ENCODE results near the gene ABCC5.
"Not testable (repeated sequence)": the region's sequence is repeated elsewhere in the genome, so short reads cannot be mapped to it uniquely, and the experiment has no call there.

Gene ABCC5

DNA sequence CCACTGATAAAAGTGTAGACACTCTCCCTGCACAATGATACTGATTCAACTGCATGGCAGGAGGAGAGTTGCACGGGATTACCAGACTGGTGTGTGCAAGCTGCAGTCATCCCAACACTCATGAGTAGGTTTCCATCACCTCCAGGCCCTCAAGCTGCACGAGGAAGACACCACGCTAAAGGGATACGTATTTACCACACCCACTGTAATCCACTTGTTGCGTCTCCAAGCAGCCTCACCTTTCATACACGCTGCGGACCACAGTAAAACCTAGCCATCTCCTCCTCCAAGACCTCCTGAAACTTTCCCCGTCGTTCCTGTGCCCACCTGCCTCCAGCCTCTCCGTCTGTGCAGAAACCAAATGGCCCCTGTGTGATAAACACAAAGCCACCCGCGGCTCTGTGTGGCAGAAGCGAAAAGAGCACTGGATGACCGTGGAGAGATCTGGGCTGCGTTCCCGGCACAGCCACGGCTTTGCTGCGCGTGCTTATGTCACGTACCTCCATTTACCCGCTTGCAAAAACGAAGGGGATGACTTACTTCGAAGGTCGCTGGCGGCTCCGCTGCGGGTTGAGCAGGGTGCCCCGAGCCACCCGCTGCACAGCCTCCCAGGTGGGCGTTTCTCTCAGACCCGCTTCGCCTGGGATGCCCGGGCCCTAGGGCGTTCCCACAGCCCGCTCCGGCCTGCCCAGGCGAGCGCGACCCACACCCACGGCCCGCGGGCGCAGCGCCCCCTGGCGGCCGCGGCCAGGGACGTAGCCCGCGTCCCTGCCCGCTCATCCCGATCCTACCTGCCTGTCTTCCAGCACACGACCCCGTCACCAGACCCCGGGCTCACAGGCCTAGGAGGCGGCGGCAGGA lies 643 bp downstream of the ABCC5 start:
- DNase-seq (ENCODE audit: low read depth in 4 of 4, low spot score in 1 of 4): peak; percentile 15 to 36 (median 18)

DNA sequence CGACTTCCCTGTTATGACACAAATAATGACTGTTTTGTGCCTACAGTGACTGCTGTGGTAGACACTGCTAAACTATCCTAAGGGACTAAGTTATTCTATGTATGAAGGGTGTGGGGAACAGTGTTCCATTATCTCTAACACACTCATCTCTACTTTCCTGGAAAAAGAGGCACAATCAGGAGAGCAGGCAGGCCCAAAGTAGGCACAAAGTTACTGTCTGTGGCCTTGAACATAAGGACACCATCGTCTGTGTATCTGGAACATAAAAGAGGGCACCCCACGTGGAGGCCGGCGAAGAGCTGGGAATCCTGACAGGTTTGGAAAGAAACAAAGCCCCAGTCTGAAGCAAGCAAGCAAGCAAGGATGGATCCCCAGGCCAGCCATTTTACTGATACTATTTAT lies 1.5 kb downstream of the ABCC5 start:
- no peak for DNase-seq (ENCODE audit: low read depth in 4 of 4, low spot score in 1 of 4)

DNA sequence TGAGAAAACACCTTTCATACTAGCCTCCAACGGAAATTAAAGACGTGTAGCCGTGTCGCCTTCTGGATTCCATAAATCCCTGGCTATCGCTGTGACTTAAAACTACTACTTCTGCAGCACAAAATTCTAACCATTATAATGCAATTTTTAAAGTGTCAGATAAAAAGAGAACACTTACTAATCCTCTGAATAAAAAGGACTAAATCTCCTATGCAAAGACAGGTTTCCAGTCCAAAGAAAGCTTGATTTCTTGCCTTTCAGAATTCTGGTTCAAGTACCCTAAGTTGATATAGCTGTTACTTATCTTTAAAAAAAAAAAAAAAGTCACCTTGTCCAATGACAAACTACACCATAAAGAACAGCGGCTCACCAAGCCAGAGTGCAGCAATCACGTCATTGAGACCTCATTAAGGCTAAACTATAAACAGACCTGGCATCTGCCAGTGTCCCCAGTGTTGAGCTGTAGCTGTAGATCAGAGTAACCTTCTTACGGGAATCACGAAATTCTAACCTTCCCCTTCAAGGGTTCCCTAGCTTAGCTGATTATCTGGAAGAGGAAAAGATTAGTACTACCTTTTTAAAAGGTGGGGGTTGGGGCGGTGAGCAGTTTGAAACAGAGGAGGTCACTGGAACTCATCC lies 2.2 kb downstream of the ABCC5 start:
- DNase-seq (ENCODE audit: low read depth in 4 of 4, low spot score in 1 of 4): no peak

DNA sequence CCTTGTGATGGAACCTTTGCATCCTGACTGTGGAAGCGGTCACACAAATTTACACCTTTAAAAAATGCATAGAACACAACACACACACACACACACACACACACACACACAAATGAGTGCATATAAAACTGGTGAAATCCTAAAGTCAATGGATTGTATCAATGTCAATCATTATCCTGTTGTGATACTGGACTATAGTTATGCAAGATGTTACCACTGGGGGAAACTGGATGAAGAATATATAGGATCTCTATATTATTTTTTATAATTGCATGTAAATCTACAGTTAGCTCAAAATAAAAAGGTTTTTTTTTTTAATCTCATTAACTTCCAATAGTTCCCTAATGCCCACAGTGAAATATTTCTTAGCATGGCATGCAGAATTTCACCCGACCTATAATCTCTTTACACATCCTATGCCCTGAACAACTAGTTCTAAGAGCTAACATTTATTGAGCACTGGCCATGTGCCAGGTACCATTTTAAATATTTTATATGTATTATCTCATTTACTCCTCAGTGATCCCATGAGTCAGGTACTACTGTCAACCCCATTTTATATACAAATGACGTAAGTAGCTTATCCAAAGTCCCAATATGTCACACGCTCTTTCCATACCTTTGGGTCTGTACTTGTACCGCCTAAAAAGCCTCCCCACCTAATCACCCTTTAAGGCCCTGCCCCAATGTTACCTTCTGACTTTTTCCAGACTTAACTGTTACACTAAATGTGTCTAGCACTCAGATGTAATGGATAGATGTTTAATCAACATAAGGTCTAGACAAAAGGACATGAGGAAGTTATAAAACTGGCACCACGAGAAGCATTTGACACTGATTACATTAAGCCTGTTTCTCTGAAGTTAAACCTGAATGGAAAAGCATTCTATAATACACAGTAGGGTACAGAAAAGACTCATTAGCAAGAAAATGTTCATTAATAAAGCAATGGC lies 5.5 kb downstream of the ABCC5 start:
- no peak for DNase-seq (ENCODE audit: low read depth in 4 of 4, low spot score in 1 of 4)

DNA sequence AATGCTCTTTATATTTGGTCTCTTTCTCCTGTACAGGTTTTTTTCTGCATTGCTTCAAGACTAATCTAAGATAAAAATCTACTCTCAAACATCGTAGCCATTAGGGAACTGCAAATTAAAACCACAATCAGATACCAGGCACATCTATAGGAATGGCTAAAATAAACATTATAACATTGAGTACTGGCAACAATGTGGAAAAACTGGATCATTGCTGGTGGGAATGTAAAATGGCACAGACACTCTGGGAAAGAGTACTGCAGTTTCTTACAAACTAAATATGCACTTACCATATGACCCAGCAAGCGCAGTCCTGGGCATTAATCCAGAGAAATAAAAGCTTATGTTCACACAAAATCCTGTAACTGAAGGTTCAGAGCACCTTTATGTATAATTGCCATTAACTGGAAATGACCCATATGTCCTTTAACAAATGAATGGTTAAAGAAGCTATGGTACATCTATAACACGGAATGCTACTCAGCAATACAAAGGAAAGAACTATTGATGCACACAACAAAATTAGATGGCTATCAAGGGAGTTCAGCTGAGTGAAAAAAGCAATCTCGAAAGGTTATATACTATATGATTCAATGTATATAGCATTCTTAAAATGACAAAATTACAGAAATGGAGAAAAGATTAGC lies 6.3 kb downstream of the ABCC5 start:
- no peak for DNase-seq (ENCODE audit: low read depth in 4 of 4, low spot score in 1 of 4)

DNA sequence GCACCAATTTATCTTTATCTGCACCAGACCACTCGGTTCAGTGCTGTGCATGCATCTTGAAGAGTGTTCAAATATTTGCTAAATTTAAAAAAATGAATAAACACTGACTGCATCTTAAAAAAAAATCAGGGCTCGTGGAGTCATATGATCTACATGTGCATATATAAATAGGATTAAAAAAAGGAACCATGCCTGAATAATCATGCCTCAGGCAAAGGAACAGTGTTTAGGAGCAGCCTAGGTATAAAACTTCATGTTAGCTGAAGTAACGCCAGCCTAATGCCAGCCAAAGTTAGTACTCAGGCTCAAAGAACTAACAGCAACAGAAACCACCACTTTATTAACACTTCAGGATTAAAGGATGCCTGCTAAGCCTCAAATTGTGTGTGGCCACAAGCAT lies 9.5 kb downstream of the ABCC5 start:
- DNase-seq (ENCODE audit: low read depth in 4 of 4, low spot score in 1 of 4): no peak

DNA sequence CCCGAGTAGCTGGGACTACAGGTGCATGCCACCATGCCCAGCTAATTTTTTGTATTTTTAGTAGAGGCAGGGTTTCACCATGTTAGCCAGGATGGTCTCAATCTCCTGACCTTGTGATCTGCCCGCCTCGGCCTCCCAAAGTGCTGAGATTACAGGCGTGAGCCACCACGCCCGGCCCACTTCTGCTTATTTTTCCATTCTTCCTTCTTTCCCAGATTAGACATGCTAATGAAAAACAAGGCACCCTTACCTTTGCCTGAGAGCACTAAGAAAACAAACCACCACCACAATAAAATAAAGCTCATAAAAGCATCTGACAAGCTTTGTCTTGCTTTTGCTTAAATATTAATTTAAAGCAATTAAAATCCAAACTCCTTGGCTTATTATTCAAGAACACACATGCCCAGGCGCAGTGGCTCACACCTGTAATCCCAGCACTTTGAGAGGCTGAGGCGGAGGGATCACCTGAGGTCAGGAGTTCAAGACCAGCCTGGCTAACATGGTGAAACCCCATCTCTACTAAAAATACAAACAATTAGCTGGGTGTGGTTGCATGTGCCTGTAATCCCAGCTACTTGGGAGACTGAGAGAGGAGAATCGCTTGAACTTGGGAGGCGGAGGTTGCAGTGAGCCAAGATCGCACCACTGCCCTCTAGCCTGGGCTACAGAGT lies 10.4 kb downstream of the ABCC5 start:
- not testable (repeated sequence) for DNase-seq (ENCODE audit: low read depth in 4 of 4, low spot score in 1 of 4)

DNA sequence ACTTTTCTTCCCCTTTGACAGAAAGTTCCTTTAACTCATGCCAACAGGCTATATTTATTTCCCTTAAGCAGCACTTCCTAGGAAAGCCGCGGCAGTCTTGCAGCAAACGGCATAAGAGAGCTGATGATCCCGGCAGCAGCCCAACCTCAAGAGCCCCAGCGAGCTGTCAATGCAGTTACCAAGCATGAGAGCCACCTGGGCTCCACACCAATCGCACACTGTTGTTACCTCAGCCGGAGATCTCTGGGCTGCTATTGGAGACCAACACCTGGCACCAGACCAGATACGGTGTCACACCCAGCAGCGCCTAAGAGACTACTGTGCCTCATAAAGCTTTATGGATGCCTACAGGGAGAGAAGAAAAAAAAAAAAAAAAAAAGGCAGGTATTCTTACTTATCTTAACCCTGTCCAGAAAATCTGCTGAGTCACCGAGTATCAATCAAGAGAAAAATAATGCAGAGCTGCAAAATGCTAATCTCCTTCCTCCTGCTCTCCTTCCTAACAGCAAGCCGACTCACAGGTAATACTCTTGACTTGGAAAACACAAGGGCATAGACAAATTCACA lies 11.7 kb downstream of the ABCC5 start:
- no peak for DNase-seq (ENCODE audit: low read depth in 4 of 4, low spot score in 1 of 4)

DNA sequence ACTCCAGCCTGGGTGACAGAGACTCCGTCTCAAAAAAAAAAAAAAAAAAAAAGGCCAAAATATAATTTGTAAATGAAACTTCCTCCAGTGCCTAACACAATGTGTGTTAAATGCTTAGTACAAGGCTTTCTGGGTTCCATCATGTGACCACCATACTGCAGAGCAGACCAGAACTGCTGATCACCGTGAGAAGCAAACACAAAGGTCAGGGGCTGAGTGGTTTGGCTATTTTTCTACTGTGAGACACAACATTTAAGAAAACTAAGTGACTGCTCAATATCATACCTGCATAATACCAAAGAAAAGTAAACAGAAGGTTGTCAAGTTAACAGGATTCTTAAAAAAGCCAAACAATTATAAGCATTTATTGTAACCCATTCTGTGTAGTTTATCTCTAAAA lies 13.2 kb downstream of the ABCC5 start:
- DNase-seq (ENCODE audit: low read depth in 4 of 4, low spot score in 1 of 4): no peak

DNA sequence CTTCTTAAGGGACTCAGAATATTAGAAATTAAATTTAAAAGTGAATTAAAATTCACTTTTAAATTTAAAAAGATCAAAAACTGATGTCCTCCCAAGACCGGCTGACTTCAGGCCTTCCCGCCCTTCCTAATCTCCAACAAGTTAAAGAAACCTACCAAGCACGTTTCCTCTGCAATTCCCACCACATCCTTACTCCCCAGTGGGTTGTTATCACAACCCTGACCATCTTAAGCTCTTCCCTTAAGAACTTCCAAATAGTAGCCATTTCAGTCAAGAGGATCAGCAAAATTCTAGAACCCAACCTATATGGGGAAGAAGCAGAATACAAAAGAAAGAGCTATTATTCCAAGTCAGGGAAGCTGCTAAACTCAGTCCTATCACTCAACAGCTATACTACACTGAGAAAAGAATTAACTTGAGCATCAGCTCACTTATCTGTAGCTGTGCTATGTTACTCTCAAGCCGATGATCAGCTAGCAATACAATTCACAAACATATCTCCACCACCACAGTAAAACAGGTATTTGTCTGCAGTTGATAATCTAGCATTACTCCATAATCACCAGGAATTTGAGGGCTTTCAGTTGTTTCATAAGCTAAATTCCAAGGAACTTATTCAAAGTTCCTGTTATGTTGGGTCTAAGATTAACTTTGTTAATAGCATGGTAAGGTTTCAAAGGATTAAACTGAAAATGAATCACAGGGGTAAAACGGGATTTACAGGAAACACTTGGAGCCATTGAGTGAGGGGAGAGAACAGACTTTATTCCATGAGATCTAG lies 14.3 kb downstream of the ABCC5 start:
- DNase-seq (ENCODE audit: low read depth in 4 of 4, low spot score in 1 of 4): no peak

DNA sequence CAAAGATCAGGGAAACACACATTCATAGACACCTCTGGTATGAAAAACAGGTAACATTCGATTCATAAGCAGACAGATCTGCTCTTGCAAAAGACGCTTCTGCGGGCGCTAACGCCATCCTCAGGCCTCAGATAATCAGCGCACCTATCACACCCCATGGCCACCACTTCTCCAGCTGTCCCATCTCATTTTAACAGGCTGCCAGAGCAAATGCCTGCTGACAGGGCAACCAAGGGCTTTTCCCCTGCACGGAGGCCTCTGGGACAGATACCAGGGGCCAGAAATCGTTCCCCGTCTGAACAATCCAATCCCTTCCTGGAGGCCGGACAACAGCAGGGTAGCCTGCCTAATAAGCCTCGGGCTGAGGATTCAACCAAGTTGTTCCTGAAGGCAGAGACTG lies 15.2 kb downstream of the ABCC5 start:
- no peak for DNase-seq (ENCODE audit: low read depth in 4 of 4, low spot score in 1 of 4)

DNA sequence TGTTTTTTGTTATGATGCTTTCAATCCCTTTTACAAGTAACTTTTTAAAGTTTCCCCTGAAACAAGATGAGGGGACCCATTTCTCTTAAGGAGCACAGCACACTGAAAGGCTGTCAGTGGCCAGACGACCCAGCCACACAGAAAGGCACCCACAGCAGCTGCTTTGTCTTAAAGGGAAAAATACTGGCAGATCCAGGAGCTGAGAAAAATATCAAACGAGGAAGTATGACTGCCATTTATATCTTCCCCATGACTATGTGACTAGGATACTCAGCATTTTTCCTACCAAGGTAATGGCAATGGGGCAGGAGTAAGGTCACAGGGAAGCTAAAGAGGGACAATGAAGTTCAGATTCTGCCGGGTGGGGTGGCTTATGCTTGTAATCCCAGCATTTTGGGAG lies 15.9 kb downstream of the ABCC5 start:
- DNase-seq (ENCODE audit: low read depth in 4 of 4, low spot score in 1 of 4): no peak

DNA sequence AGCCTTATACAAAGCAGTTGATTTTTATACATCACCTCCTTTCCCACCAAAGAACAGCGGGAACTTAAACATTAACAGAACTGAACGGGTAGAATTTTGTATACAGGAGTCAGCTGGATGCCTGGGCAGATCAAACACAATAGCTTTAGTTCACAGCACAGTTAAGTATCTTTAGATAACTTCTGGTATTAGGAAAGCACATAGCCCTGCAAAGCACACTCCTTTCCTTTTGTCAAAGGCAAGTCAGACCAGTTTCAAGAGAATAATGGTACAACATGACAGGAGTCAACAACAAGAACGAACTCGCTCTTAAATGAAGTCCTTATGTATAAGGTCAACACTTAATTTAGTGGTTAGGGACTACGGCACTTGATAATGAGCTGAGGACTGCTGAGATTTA lies 26.3 kb downstream of the ABCC5 start:
- no peak for DNase-seq (ENCODE audit: low read depth in 4 of 4, low spot score in 1 of 4)

DNA sequence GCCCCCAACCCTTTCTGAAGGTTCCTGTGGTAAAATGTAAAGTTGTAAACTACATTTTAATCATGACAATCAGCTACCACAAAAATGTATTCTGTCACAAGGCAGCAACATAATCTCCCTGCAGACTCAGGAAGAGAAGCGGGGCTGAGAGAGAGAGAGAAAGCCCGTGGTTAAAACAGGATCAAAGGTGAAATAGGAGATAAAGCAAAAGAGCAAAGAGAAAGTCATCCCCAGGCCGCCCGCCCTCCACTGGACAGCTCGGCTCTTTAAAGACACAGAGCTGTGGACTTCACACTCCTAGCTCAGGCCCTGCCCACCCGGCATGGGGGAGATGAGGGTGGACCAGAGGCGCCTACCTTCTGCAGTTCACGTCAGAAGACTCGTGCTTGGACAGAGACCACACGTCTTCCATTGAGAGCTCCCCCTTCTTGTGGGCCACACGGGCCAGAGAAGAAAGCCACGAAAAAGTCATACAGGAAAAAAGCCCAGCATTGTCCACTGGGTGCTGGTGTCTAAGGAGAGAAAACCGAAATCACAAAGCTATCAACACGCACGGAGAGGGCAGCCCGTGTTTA lies 29.4 kb downstream of the ABCC5 start:
- DNase-seq (ENCODE audit: low read depth in 4 of 4, low spot score in 1 of 4): no peak

DNA sequence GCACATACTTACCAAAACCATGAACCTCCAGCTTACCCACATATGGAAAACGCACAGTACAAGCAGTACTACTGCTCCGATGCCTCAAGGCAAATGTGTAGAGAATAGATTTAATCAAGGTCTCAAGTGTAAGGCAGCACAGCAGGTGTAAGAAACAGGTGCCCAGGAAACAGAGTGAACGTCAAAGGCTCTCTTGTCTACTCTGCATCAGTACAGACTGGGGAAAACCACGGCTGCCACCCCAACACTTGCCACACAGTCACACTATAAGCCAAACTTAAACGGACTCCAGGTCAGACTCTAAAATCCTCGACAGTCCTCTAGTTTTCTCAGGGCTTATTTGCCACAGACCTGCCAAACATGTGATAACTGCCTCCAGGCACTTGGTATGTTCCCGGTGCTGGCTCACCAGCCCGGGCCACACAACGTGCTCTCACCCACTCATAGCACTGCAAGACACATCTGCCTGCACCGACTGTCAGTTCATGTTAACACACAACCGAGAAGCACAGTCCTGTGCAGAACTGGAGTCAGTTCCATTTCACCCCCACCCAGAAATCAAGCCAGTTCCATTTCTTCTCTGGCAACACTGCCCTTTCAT lies 30.6 kb downstream of the ABCC5 start:
- no peak for DNase-seq (ENCODE audit: low read depth in 4 of 4, low spot score in 1 of 4)

DNA sequence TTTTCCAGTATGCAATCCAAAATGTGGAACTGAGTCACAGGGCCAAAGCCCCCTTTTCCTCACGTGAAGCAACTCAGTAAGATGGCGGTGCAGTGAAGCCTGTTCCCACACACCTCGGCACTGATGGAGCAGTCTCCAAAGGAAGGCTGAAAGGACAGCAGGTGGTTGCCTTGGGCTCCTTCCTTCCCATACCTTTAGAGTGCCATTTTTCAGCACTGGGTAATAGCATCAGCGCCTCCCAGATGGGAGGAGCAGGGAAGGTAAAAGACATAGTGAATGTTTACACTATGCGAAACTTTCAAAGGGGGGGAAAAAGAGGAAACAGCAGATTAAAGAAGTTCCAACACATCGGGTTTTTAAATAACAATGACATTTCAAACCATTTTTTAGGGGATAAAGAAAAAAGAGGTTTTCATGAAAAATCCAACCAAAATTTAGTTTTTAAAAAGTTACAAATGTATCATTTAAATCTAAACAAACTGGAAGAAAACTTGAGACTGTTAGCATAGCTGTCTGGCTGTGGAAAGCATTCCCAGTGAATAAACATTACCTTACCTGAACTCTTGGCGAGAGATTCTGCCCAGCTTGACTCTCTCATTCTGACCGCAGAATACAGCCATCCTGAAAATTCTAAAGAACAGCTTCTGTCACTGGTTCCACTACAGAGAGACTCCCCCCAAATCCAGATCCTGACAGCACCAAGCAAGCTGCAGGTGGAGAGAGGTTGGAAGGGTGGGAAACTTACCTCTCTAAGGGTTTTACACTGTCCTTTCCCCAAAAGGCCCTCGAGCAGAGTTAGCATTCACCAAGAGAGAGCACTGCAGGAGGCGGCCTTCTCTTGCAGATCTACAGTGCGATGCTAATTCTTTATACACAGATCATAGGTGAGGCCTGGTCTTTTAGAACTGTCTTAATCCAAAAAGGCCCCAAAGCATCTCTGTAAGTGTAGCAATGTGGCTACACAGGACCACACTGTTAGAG lies 32.6 kb downstream of the ABCC5 start:
- DNase-seq (ENCODE audit: low read depth in 4 of 4, low spot score in 1 of 4): no peak

DNA sequence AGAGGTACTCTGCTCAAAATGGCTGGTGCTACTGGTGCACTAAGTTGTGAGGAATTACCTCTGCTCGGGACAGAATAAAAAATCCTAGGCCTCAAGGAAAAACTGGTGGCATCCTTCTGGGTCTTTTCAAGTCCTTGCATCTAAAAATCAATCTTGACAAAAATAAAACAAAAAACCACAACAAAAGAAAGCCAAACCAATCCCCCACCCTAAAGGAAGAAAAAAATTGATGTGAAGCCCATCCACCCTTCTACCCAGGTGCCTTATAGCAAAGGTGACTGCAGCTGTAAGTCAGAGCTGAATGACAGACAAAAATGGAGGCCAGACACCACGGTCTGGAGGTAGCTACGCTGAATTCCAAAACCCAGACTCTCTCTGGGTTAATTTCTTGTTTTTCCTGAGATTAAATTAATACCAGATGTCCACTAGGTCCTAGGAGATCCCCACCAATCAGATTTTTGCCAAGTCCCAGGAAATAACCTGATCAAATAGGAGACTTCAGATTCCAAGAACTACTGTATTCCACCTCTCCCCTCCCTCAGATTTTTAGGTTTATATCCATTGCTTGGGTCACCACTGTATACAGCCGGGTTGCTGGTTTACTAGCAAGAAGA lies 33.5 kb downstream of the ABCC5 start:
- DNase-seq (ENCODE audit: low read depth in 4 of 4, low spot score in 1 of 4): no peak
